ENCODE measurements around the gene GTF3C4. TPM values are rescaled to one million over a fixed set of nuclear protein-coding genes. Genes with fewer than 3 reads are reported as not detected.
"Not testable (repeated sequence)": the region's sequence is repeated elsewhere in the genome, so short reads cannot be mapped to it uniquely, and the experiment has no call there.

The GTF3C4 gene
- total RNA-seq, 1 donor from 2014 or later: 19.6 TPM

GRCh38 chr9:132711846-132712245 lies 41.6 kb downstream of the GTF3C4 start:
- TF ChIP-seq CTCF (IDR thresholded peaks at IDR 0.05; ENCODE audit: partially characterized antibody, unreplicated experiment): no peak
- Mint-ChIP-seq H3K27me3 (ENCODE audit: unreplicated experiment) (peaks cover 2% of the 10 kb centered on the region), H3K36me3 (ENCODE audit: unreplicated experiment) (no peaks in the 10 kb centered on the region), H3K27ac (ENCODE audit: unreplicated experiment) (no peak overlapping the region), H3K9me3 (ENCODE audit: unreplicated experiment) (no peaks in the 10 kb centered on the region), H3K4me1 (ENCODE audit: low read depth, unreplicated experiment) (no peaks in the 10 kb centered on the region), H3K4me3 (ENCODE audit: unreplicated experiment) (no peak overlapping the region)
- no peak for DNase-seq

DNA sequence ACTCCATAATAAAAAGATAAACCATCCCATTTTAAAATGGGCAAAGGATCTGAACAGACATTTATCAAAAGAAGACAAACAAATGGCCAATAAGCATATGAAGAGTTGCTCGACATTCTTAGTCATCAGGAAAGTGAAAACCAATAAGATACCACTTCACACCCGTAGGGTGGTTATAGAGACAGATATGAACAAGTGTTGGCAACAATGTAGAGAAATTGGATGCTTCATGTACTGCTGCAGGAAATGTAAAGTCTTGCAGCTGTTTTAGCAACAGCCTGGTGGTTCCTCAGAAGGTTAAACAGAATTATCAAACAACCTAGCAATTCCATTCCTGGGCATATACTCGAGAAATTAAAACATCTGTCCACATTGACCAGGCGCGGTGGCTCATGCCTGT lies 42.5 kb downstream of the GTF3C4 start:
- DNase-seq: no peak
- Mint-ChIP-seq H3K4me1 (ENCODE audit: low read depth, unreplicated experiment) (no peaks in the 10 kb centered on the region), H3K4me3 (ENCODE audit: unreplicated experiment) (no peak overlapping the region), H3K36me3 (ENCODE audit: unreplicated experiment) (no peaks in the 10 kb centered on the region), H3K27me3 (ENCODE audit: unreplicated experiment) (peaks cover 2% of the 10 kb centered on the region), H3K9me3 (ENCODE audit: unreplicated experiment) (no peaks in the 10 kb centered on the region), H3K27ac (ENCODE audit: unreplicated experiment) (no peak overlapping the region)
- no peak for TF ChIP-seq CTCF (IDR thresholded peaks at IDR 0.05; ENCODE audit: partially characterized antibody, unreplicated experiment)

- H3K27ac Mint-ChIP-seq (ENCODE audit: unreplicated experiment): no peak overlapping the region
- no peaks in the 10 kb centered on the region for H3K9me3 Mint-ChIP-seq (ENCODE audit: unreplicated experiment)
- no peaks in the 10 kb centered on the region for H3K27me3 Mint-ChIP-seq (ENCODE audit: unreplicated experiment)
- TF ChIP-seq CTCF (IDR thresholded peaks at IDR 0.05; ENCODE audit: partially characterized antibody, unreplicated experiment): no peak
- H3K4me3 Mint-ChIP-seq (ENCODE audit: unreplicated experiment): no peak overlapping the region
- H3K36me3 Mint-ChIP-seq (ENCODE audit: unreplicated experiment): no peaks in the 10 kb centered on the region
- no peaks in the 10 kb centered on the region for H3K4me1 Mint-ChIP-seq (ENCODE audit: low read depth, unreplicated experiment)
- DNase-seq: no peak
These were observed 45.7 kb downstream of the GTF3C4 start for GRCh38 chr9:132716007-132716406.

DNA sequence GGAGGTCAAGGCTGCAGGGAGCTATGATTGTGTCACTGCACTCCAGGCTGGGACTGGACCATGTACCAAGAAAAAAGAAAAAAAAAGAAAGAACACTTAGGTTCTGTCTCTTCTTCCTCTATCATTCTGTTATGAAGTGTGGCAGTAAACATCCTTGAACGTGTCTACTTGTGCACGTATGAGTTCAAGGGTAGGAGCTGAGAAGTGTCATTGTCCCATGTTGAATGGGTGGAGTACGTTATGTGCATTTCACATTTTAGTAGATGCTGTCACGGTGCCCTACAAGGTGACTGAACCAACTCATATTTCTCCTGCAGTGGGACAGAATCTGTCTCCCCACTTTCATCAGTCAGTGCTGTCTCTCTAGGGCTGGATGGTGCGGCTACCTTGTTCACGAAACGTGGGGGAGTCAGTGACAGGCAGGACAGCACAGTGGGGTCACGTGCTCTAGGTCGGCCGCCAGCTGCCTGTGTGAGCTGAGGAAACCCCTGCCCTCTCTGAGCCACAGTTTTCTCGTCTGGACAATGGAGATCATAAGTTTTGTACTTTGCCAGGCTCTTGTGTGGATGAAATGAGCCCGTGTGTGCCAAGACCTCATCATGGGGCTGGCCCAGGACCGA lies 47.2 kb downstream of the GTF3C4 start:
- no peak for TF ChIP-seq CTCF (IDR thresholded peaks at IDR 0.05; ENCODE audit: partially characterized antibody, unreplicated experiment)
- Mint-ChIP-seq H3K9me3 (ENCODE audit: unreplicated experiment) (no peaks in the 10 kb centered on the region), H3K4me3 (ENCODE audit: unreplicated experiment) (no peak overlapping the region), H3K36me3 (ENCODE audit: unreplicated experiment) (no peaks in the 10 kb centered on the region), H3K27me3 (ENCODE audit: unreplicated experiment) (no peaks in the 10 kb centered on the region), H3K4me1 (ENCODE audit: low read depth, unreplicated experiment) (no peaks in the 10 kb centered on the region), H3K27ac (ENCODE audit: unreplicated experiment) (no peak overlapping the region)
- DNase-seq: no peak

GRCh38 chr9:132718381-132718928 lies 48.2 kb downstream of the GTF3C4 start:
- not testable (repeated sequence) for H3K36me3 Mint-ChIP-seq (ENCODE audit: unreplicated experiment); DNase-seq; H3K27ac Mint-ChIP-seq (ENCODE audit: unreplicated experiment)

More at GRCh38 chr9:132718381-132718928, 48.2 kb downstream of the GTF3C4 start:
- not testable (repeated sequence) for H3K4me1 Mint-ChIP-seq (ENCODE audit: low read depth, unreplicated experiment); H3K9me3 Mint-ChIP-seq (ENCODE audit: unreplicated experiment); H3K27me3 Mint-ChIP-seq (ENCODE audit: unreplicated experiment); H3K4me3 Mint-ChIP-seq (ENCODE audit: unreplicated experiment)

All from glutamatergic neuron (in vitro differentiated cells).